ENCODE results near the gene RNF121. TPM values are rescaled to one million over a fixed set of nuclear protein-coding genes. Genes with fewer than 3 reads are reported as not detected.

Gene RNF121
- total RNA-seq, 1 donor from 2014 or later: 21.1 TPM

GRCh38 chr11:71947498-71947897, 18.7 kb downstream of the RNF121 start:
- peaks cover 7% of the 10 kb centered on the region for H3K4me1 ChIP-seq
- no peak overlapping the region for H3K4me3 ChIP-seq
- H3K36me3 ChIP-seq: no peaks in the 10 kb centered on the region
- intact Hi-C loops (cut with DNase I): no loop called here
- H3K27ac ChIP-seq: no peak overlapping the region
- H3K27me3 ChIP-seq: no peaks in the 10 kb centered on the region
- H3K9me3 ChIP-seq: no peaks in the 10 kb centered on the region
- no peak for DNase-seq (ENCODE audit: extremely low spot score in 2 of 2)
- TF ChIP-seq POLR2AphosphoS5 (IDR thresholded peaks at IDR 0.05; ENCODE audit: insufficient read depth in 1 of 2, low read depth in 1 of 2) (no peak), POLR2A (IDR thresholded peaks at IDR 0.05) (no peak)

- H3K36me3 ChIP-seq: no peaks in the 10 kb centered on the region
- H3K27ac ChIP-seq: no peak overlapping the region
- peaks cover 7% of the 10 kb centered on the region for H3K4me1 ChIP-seq
- H3K4me3 ChIP-seq: no peak overlapping the region
- DNase-seq (ENCODE audit: extremely low spot score in 2 of 2): no peak
- intact Hi-C loops (cut with DNase I): no loop called here
- H3K9me3 ChIP-seq: no peaks in the 10 kb centered on the region
- no peaks in the 10 kb centered on the region for H3K27me3 ChIP-seq
- TF ChIP-seq POLR2AphosphoS5 (IDR thresholded peaks at IDR 0.05; ENCODE audit: insufficient read depth in 1 of 2, low read depth in 1 of 2) (no peak), CTCF (IDR thresholded peaks at IDR 0.05) (no peak), POLR2A (IDR thresholded peaks at IDR 0.05) (no peak)
Measured at GRCh38 chr11:71948314-71949027, 19.6 kb downstream of the RNF121 start.

GRCh38 chr11:71949034-71949433, 20.2 kb downstream of the RNF121 start:
- H3K27ac ChIP-seq: no peak overlapping the region
- no peak overlapping the region for H3K4me3 ChIP-seq
- intact Hi-C loops (cut with DNase I): no loop called here
- no peaks in the 10 kb centered on the region for H3K27me3 ChIP-seq
- no peaks in the 10 kb centered on the region for H3K36me3 ChIP-seq
- no peak for DNase-seq (ENCODE audit: extremely low spot score in 2 of 2)
- TF ChIP-seq POLR2A (IDR thresholded peaks at IDR 0.05) (no peak), CTCF (IDR thresholded peaks at IDR 0.05) (no peak), POLR2AphosphoS5 (IDR thresholded peaks at IDR 0.05; ENCODE audit: insufficient read depth in 1 of 2, low read depth in 1 of 2) (no peak)
- H3K9me3 ChIP-seq: no peaks in the 10 kb centered on the region
- peaks cover 7% of the 10 kb centered on the region for H3K4me1 ChIP-seq

- Histone ChIP-seq H3K27ac (no peak overlapping the region), H3K9me3 (no peaks in the 10 kb centered on the region), H3K4me3 (no peak overlapping the region), H3K4me1 (peaks cover 7% of the 10 kb centered on the region), H3K27me3 (no peaks in the 10 kb centered on the region), H3K36me3 (no peaks in the 10 kb centered on the region)
- TF ChIP-seq POLR2AphosphoS5 (IDR thresholded peaks at IDR 0.05; ENCODE audit: insufficient read depth in 1 of 2, low read depth in 1 of 2) (no peak), CTCF (IDR thresholded peaks at IDR 0.05) (no peak), POLR2A (IDR thresholded peaks at IDR 0.05) (no peak)
- intact Hi-C loops (cut with DNase I): no loop called here
- no peak for DNase-seq (ENCODE audit: extremely low spot score in 2 of 2)
Measured at GRCh38 chr11:71951741-71952310, 23.0 kb downstream of the RNF121 start.

- no peak for DNase-seq (ENCODE audit: extremely low spot score in 2 of 2)
- intact Hi-C loops (cut with DNase I): no loop called here
Measured at GRCh38 chr11:71955898-71956456, 27.1 kb downstream of the RNF121 start.

More at GRCh38 chr11:71955898-71956456, 27.1 kb downstream of the RNF121 start:
- H3K4me3 ChIP-seq: no peak overlapping the region
- H3K9me3 ChIP-seq: no peaks in the 10 kb centered on the region
- peaks cover 0 to 9% of the 10 kb centered on the region in 2 donors for H3K36me3 ChIP-seq
- TF ChIP-seq CTCF (IDR thresholded peaks at IDR 0.05) (no peak), POLR2AphosphoS5 (IDR thresholded peaks at IDR 0.05; ENCODE audit: insufficient read depth in 1 of 2, low read depth in 1 of 2) (no peak), POLR2A (IDR thresholded peaks at IDR 0.05) (no peak)
- no peaks in the 10 kb centered on the region for H3K4me1 ChIP-seq
- no peak overlapping the region for H3K27ac ChIP-seq
- H3K27me3 ChIP-seq: no peaks in the 10 kb centered on the region

All from vagina (tissue), 2 donors.